ENCODE measurements around the gene STRIP1. TPM values are rescaled to one million over a fixed set of nuclear protein-coding genes. Genes with fewer than 3 reads are reported as not detected.

STRIP1 gene
- total and polyA plus RNA-seq, 2 of the 8 experiments (the other 6 are each of a cell fraction or from before 2014, with no cell fraction given): 21.3 to 45.6 TPM

DNA sequence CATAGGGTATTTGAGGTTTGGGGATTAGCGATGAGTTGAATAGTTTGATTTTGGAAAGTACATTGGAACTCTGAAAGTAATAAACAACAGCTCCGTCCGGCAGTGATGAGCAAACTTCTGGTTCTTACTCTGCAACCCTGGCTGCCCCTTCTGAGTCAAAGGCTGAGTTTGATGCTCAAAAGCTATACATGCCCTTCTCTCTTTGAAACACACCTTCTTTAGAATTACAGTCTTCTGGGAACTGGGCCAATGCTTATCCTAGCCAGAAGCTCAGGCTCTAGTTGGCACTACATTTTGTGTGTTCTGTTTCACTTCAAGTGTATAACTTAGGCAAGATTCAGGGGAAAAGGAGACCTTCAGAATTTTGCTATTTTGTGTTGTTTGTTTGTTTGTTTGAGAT is 40.5 kb upstream of the STRIP1 start:
- H3K36me3 ChIP-seq (ENCODE audit: control insufficient read depth in 2 of 4, insufficient read depth in 4 of 4, low read length in 3 of 4): peaks cover 0 to 10% (median 2%) of the 10 kb centered on the region in 4 experiments; a peak in 3 of 8 replicates
- H3K9me3 ChIP-seq (ENCODE audit: insufficient read depth in 2 of 2, low read depth in 1 of 2, low read length in 1 of 2): no peaks in the 10 kb centered on the region
- 93% methylated on average over 3 of the region's 3 CpGs; no CpG with 5 or more reads in 1 of the 2 experiments for WGBS, 2 experiments (ENCODE audit: extremely low coverage in 1 of 2, insufficient coverage in 1 of 2, insufficient read length in 1 of 2, insufficient replicate concordance in 2 of 2, low coverage in 1 of 2, low lambda C conversion rate in 2 of 2, missing lambda C conversion rate in 1 of 2)
- H3K56ac ChIP-seq (replicated peaks; ENCODE audit: insufficient read length, low read depth, low read length): no peak overlapping the region
- H3K79me2 ChIP-seq (ENCODE audit: control insufficient read depth in 1 of 2, insufficient read depth in 2 of 2, low read length in 2 of 2): peaks cover 5 to 77% of the 10 kb centered on the region in 2 experiments
- no peak overlapping the region for H4K8ac ChIP-seq (ENCODE audit: extremely low read depth, insufficient read depth, low read length)
- no peak overlapping the region for H2BK20ac ChIP-seq (ENCODE audit: low read length)
- no peak overlapping the region for H2BK120ac ChIP-seq (replicated peaks; ENCODE audit: low read depth, low read length)
- DNase-seq (ENCODE audit: low read depth in 1 of 2, low spot score in 2 of 2) (no peak), FAIRE-seq (no peak)
- CTCF ChIA-PET (ENCODE audit: partially characterized antibody): interaction anchor here (1.2 to 4.8 kb wide), 4 partner anchors 9 to 71 kb away, joined by 3 to 22 read pairs (median 9); partner anchors contain the start of gene AHCYL1
- H3K23ac ChIP-seq (ENCODE audit: insufficient read length): no peak overlapping the region
- no peak overlapping the region for H2AK5ac ChIP-seq (ENCODE audit: low read depth, low read length)
- no peak overlapping the region for H3K9ac ChIP-seq (replicated peaks in 1 of 4; ENCODE audit: extremely low read depth in 1 of 4, low read depth in 3 of 4, low read length in 3 of 4)
- H3K27ac ChIP-seq (ENCODE audit: low read depth, low read length): no peak overlapping the region
- no peak overlapping the region for H2BK15ac ChIP-seq (ENCODE audit: low read length)
- no peaks in the 10 kb centered on the region for H3K23me2 ChIP-seq (ENCODE audit: low read depth, low read length)
- peaks cover 5 to 9% of the 10 kb centered on the region in 2 experiments for H4K20me1 ChIP-seq (replicated peaks in 1 of 2; ENCODE audit: control insufficient read depth in 1 of 2, insufficient read depth in 2 of 2, low read length in 2 of 2)
- no peak overlapping the region for H4K91ac ChIP-seq (replicated peaks; ENCODE audit: insufficient read length, low read length)
- POLR2A ChIA-PET (ENCODE audit: partially characterized antibody): interaction anchor here (0.6 to 2.6 kb wide), 2 partner anchors 9 to 178 kb away, joined by 4 to 15 read pairs; partner anchors contain the start of gene AHCYL1
- H3K27me3 ChIP-seq (replicated peaks in 1 of 4; ENCODE audit: control insufficient read depth in 3 of 4, extremely low read depth in 1 of 4, insufficient read depth in 3 of 4, low read length in 3 of 4): no peaks in the 10 kb centered on the region
- peaks cover 0 to 3% (median 0%) of the 10 kb centered on the region in 4 experiments; a peak in 1 of 7 replicates for H3K4me1 ChIP-seq (replicated peaks in 1 of 4; ENCODE audit: control insufficient read depth in 3 of 4, insufficient read depth in 4 of 4, low read length in 3 of 4)
- H3K4me2 ChIP-seq (ENCODE audit: insufficient read depth in 1 of 2, low read depth in 2 of 2, low read length in 2 of 2): no peak overlapping the region
- H3K4ac ChIP-seq (replicated peaks; ENCODE audit: insufficient read length, low read depth, low read length): no peak overlapping the region
- peaks cover 5% of the 10 kb centered on the region for H3K79me1 ChIP-seq (ENCODE audit: low read depth, low read length)
- H3K14ac ChIP-seq (ENCODE audit: insufficient read length): no peak overlapping the region
- no peak overlapping the region for H2AFZ ChIP-seq (ENCODE audit: low read length)
- TF ChIP-seq CBX5 (IDR thresholded peaks at IDR 0.05; ENCODE audit: low read depth, low read length) (no peak), PHF8 (conservative IDR thresholded peaks at IDR 0.05; ENCODE audit: low read depth, low read length) (no peak), POLR2A (IDR thresholded peaks at IDR 0.05; ENCODE audit: control extremely low read depth in 1 of 2, low read depth in 2 of 2, low read length in 2 of 2) (no peak), TBP (IDR thresholded peaks at IDR 0.05; ENCODE audit: low read depth, low read length) (no peak), CEBPB (IDR thresholded peaks at IDR 0.05; ENCODE audit: low read depth, low read length) (no peak), RBBP5 (IDR thresholded peaks at IDR 0.05; ENCODE audit: borderline replicate concordance, low read depth, low read length) (no peak), HDAC2 (IDR thresholded peaks at IDR 0.05; ENCODE audit: borderline replicate concordance in 1 of 2, low read depth in 2 of 2, low read length in 2 of 2) (no peak), TCF12 (IDR thresholded peaks at IDR 0.05; ENCODE audit: low read depth, low read length) (no peak), MAFK (IDR thresholded peaks at IDR 0.05; ENCODE audit: low read depth, low read length) (no peak), FOSL1 (IDR thresholded peaks at IDR 0.05; ENCODE audit: insufficient read depth, low read depth, low read length) (no peak), CHD2 (IDR thresholded peaks at IDR 0.05; ENCODE audit: low read length) (no peak), POU5F1 (IDR thresholded peaks at IDR 0.05; ENCODE audit: low read depth, low read length) (no peak), NRF1 (IDR thresholded peaks at IDR 0.05; ENCODE audit: low read depth, low read length) (no peak), POLR2AphosphoS5 (IDR thresholded peaks at IDR 0.05; ENCODE audit: low read depth, low read length) (no peak), TAF1 (IDR thresholded peaks at IDR 0.05; ENCODE audit: low read depth, low read length) (no peak)
- no peak overlapping the region for H4K5ac ChIP-seq (ENCODE audit: insufficient read length, low read depth, low read length)
- H2BK12ac ChIP-seq (ENCODE audit: low read depth, low read length): no peak overlapping the region
- H3K18ac ChIP-seq (ENCODE audit: extremely low read depth, low read length): no peak overlapping the region
- H3K4me3 ChIP-seq (ENCODE audit: extremely low read depth in 1 of 4, insufficient read depth in 2 of 4, low read depth in 3 of 4, low read length in 4 of 4): no peak overlapping the region
- H2BK5ac ChIP-seq (ENCODE audit: low read depth, low read length): no peak overlapping the region
